Activated CD8-positive, alpha-beta T cell treated with anti-CD3 and anti-CD28 coated beads, Interleukin-2, amount 10 ng/mL, durations not matched to agents 7 days and 5 days (primary cell): ENCODE results near the gene OSCAR. TPM values are rescaled to one million over a fixed set of nuclear protein-coding genes. Genes with fewer than 3 reads are reported as not detected.

Experiments used
- ATAC-seq: fragments of 150-1000 bp; cut with Tn5 transposase; one replicate; pipeline ENCODE4 v1.10.0; 2021; ENCODE audit warnings: moderate library complexity
- CTCF ChIA-PET: fragments of 350-600 bp; sonication (Branson Sonifier 250); formaldehyde crosslinking; loops from one replicate; lab custom pipeline; 2021; ENCODE audit warnings: antibody characterized with exemption; lab: Charles Lee
- POLR2A ChIA-PET: fragments of 350-600 bp; sonication (Branson Sonifier 250); formaldehyde crosslinking; loops from one replicate; lab custom pipeline; 2021; ENCODE audit warnings: antibody characterized with exemption; lab: Charles Lee
- DNase-seq: peaks from one replicate; pipeline ENCODE4 v3.0.0-alpha.2; 2020
- H3K27ac Mint-ChIP-seq: one replicate; pipeline ENCODE4 v1.8.0; 2021; ENCODE audit warnings: mild to moderate bottlenecking, mixed read lengths
- H3K27me3 Mint-ChIP-seq: one replicate; pipeline ENCODE4 v1.8.0; 2021; ENCODE audit warnings: low read depth, mixed read lengths
- H3K36me3 Mint-ChIP-seq: one replicate; pipeline ENCODE4 v1.8.0; 2021; ENCODE audit warnings: low read depth, mixed read lengths
- H3K4me1 Mint-ChIP-seq: one replicate; pipeline ENCODE4 v1.8.0; 2021; ENCODE audit warnings: low read depth, mixed read lengths
- H3K4me3 Mint-ChIP-seq: one replicate; pipeline ENCODE4 v1.8.0; 2021; ENCODE audit warnings: mild to moderate bottlenecking, mixed read lengths
- H3K9me3 Mint-ChIP-seq: one replicate; pipeline ENCODE4 v1.8.0; 2022; ENCODE audit warnings: mixed read lengths; ENCODE audit not compliant: insufficient read depth
- total RNA-seq, 2 experiments: library from RNA; stranded (reverse); gene quantifications; one replicate each; pipeline ENCODE4 v1.2.3, GENCODE V29; 2021

Gene OSCAR
- total RNA-seq, 2 experiments from 2014 or later = 0.34 to 0.42 TPM

- H3K4me3 Mint-ChIP-seq = peak overlapping the region; percentile 84
These were observed 36.5 kb upstream of the OSCAR start for GRCh38 chr19:54136864-54137698.

GRCh38 chr19:54136086-54136863, 35.7 kb upstream of the OSCAR start:
- peak overlapping the region; percentile 92 for H3K27ac Mint-ChIP-seq
- POLR2A ChIA-PET = interaction anchor here (0.8 to 2.3 kb wide), 9 partner anchors 12 to 65 kb away, joined by 3 to 20 read pairs (median 4); partner anchors contain the start of genes LENG1, PRPF31 and TFPT
- no peaks in the 10 kb centered on the region for H3K27me3 Mint-ChIP-seq
- DNase-seq = no peak
- peaks cover 25% of the 10 kb centered on the region for H3K36me3 Mint-ChIP-seq
- no peak for ATAC-seq
- peak overlapping the region; percentile 84 for H3K4me3 Mint-ChIP-seq
- H3K9me3 Mint-ChIP-seq = no peaks in the 10 kb centered on the region
- CTCF ChIA-PET = interaction anchor here (1.0 to 2.2 kb wide), 11 partner anchors 14 to 253 kb away, joined by 3 to 7 read pairs (median 3); partner anchors contain the start of genes LENG1, PRPF31 and TFPT
- H3K4me1 Mint-ChIP-seq = peaks cover 45% of the 10 kb centered on the region

More at GRCh38 chr19:54136864-54137698, 36.5 kb upstream of the OSCAR start:
- ChIA-PET POLR2A (interaction anchor here (0.5 to 2.3 kb wide), 13 partner anchors 11 to 1517 kb away, joined by 3 to 20 read pairs (median 3); partner anchors contain the start of genes LENG1, MYADM, PRPF31 and TFPT), CTCF (interaction anchor here (1.0 to 2.2 kb wide), 13 partner anchors 14 to 1517 kb away, joined by 3 to 7 read pairs (median 3); partner anchors contain the start of genes LENG1, MBOAT7, PRPF31 and TFPT)
- DNase-seq (peak; percentile 100), ATAC-seq (peak; percentile 88)
- Mint-ChIP-seq H3K9me3 (no peaks in the 10 kb centered on the region), H3K36me3 (peaks cover 24% of the 10 kb centered on the region), H3K4me1 (peaks cover 45% of the 10 kb centered on the region), H3K27ac (peak overlapping the region; percentile 92), H3K27me3 (no peaks in the 10 kb centered on the region)

DNA sequence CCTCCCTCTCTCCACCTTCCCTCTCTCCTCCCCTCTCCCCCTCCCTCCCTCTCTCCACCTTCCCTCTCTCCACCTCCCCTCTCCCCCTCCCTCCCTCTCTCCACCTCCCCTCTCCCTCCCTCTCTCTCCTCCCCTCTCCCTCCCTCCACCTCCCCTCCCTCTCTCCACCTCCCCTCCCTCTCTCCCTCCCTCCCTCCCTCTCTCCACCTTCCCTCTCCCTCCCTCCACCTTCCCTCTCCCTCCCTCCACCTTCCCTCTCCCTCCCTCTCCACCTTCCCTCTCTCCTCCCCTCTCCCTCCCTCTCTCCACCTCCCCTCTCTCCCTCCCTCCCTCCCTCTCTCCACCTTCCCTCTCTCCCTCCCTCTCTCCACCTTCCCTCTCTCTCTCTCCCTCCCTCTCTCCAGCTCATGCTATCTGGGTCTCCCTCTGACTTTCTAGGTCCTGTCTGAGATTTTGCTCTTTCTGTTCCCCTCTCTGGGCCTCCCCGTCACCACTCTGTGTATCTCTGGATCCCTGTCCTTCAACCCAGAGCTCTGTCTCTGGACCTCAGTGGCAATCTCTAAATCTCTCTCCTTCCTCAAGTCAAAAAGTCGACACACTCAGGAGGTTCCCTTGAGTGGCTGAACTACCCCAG, 33.5 kb upstream of the OSCAR start:
- POLR2A ChIA-PET = no interaction called here
- CTCF ChIA-PET = no interaction called here
- H3K27ac Mint-ChIP-seq = peak overlapping the region; percentile 76

DNA sequence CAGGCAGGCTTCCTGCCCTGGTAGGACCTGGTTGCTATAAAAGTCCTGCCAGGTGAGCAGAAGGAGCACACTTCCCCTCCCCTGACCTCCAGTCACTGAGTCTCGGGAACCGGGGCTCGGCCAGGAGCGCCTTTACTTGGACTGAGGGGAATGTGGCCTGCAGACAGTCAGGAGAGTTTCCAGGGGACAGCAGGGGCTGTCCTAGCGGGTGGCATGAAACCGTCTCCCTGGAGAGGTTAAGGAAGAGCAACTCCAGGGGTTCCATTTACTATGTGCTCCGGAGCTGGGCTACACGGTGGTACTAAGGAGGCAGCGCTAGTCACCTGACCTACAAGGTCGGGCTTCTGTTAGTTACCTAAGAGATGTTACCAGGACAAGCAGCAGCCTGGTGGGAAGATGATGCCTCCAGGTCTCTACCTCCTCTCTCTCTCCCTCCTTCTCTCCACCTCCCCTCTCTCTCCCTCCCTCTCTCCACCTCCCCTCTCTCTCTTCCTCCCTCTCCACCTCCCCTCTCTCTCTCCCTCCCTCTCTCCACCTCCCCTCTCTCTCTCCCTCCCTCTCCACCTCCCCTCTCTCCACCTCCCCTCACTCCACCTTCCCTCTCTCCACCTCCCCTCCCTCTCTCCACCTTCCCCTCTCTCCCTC, 32.8 kb upstream of the OSCAR start:
- no peak for ATAC-seq
- peak; percentile 41 for DNase-seq
- Mint-ChIP-seq H3K4me3 (no peak overlapping the region), H3K9me3 (no peaks in the 10 kb centered on the region), H3K27ac (no peak overlapping the region), H3K4me1 (peaks cover 19% of the 10 kb centered on the region), H3K36me3 (peaks cover 14% of the 10 kb centered on the region), H3K27me3 (no peaks in the 10 kb centered on the region)
- POLR2A ChIA-PET = no interaction called here
- CTCF ChIA-PET = no interaction called here

More for the DNA sequence above, 33.5 kb upstream of the OSCAR start:
- peaks cover 25% of the 10 kb centered on the region for H3K4me1 Mint-ChIP-seq
- no peak overlapping the region for H3K4me3 Mint-ChIP-seq
- DNase-seq = no peak
- H3K36me3 Mint-ChIP-seq = peaks cover 16% of the 10 kb centered on the region
- H3K27me3 Mint-ChIP-seq = no peaks in the 10 kb centered on the region
- ATAC-seq = no peak
- no peaks in the 10 kb centered on the region for H3K9me3 Mint-ChIP-seq

GRCh38 chr19:54129617-54129996, 29.0 kb upstream of the OSCAR start:
- POLR2A ChIA-PET = interaction anchor here (1.3 kb wide), 1 partner anchor 14 kb away, joined by 4 read pairs; the partner anchor contains the start of genes PRPF31 and TFPT
- no peak overlapping the region for H3K4me3 Mint-ChIP-seq
- no peaks in the 10 kb centered on the region for H3K9me3 Mint-ChIP-seq
- peaks cover 5% of the 10 kb centered on the region for H3K4me1 Mint-ChIP-seq
- CTCF ChIA-PET = no interaction called here
- DNase-seq (no peak), ATAC-seq (no peak)
- peaks cover 30% of the 10 kb centered on the region for H3K36me3 Mint-ChIP-seq
- no peaks in the 10 kb centered on the region for H3K27me3 Mint-ChIP-seq
- no peak overlapping the region for H3K27ac Mint-ChIP-seq

DNA sequence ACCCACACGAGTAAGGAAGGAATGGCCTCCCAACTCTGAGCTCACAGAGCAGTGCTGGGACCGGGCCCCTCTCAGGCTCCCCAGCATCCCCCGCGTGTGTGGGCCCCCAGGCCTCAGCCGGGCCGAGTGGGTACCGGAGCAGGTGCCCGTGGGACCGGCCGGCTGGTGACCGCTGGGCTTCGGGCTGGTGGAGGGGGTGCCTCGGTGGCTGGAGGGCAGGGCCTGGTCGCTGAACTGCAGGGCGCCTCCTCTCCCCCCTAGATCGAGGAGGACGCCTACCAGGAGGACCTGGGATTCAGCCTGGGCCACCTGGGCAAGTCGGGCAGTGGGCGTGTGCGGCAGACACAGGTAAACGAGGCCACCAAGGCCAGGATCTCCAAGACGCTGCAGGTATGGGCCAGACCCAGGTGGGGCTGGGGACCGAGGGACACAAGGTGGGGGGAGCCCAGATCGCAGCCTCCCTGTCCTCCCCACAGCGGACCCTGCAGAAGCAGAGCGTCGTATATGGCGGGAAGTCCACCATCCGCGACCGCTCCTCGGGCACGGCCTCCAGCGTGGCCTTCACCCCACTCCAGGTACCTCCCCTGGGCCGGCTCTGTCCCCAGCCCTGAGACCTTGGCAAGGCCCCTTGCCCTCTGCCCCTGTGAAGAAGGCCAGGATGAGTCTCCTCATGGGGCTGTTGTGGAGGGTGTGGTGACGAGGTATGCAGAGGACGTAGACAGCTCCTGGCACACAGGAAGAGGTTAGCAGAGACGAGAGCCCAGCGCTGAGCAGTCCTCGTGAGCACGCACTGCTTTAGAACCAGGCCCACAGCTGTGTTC, 28.4 kb upstream of the OSCAR start:
- ATAC-seq = no peak
- no peak overlapping the region for H3K27ac Mint-ChIP-seq
- no peaks in the 10 kb centered on the region for H3K9me3 Mint-ChIP-seq
- CTCF ChIA-PET = no interaction called here
- DNase-seq = no peak
- H3K4me3 Mint-ChIP-seq = no peak overlapping the region
- H3K36me3 Mint-ChIP-seq = peaks cover 28% of the 10 kb centered on the region
- no peaks in the 10 kb centered on the region for H3K27me3 Mint-ChIP-seq
- no peaks in the 10 kb centered on the region for H3K4me1 Mint-ChIP-seq
- POLR2A ChIA-PET = interaction anchor here (1.3 kb wide), 1 partner anchor 14 kb away, joined by 4 read pairs; the partner anchor contains the start of genes PRPF31 and TFPT

- CTCF ChIA-PET = no interaction called here
- H3K4me3 Mint-ChIP-seq = no peak overlapping the region
- H3K36me3 Mint-ChIP-seq = peaks cover 33% of the 10 kb centered on the region
These were observed 27.8 kb upstream of the OSCAR start for GRCh38 chr19:54128441-54128725.

GRCh38 chr19:54127688-54128440, 27.3 kb upstream of the OSCAR start:
- ATAC-seq (no peak), DNase-seq (no peak)
- no peaks in the 10 kb centered on the region for H3K9me3 Mint-ChIP-seq
- H3K4me3 Mint-ChIP-seq = no peak overlapping the region
- H3K4me1 Mint-ChIP-seq = no peaks in the 10 kb centered on the region
- no peaks in the 10 kb centered on the region for H3K27me3 Mint-ChIP-seq
- ChIA-PET CTCF (no interaction called here), POLR2A (no interaction called here)
- no peak overlapping the region for H3K27ac Mint-ChIP-seq
- peaks cover 35% of the 10 kb centered on the region for H3K36me3 Mint-ChIP-seq

More at GRCh38 chr19:54128441-54128725, 27.8 kb upstream of the OSCAR start:
- no peaks in the 10 kb centered on the region for H3K4me1 Mint-ChIP-seq
- H3K27me3 Mint-ChIP-seq = no peaks in the 10 kb centered on the region
- POLR2A ChIA-PET = no interaction called here
- no peak overlapping the region for H3K27ac Mint-ChIP-seq
- no peaks in the 10 kb centered on the region for H3K9me3 Mint-ChIP-seq
- ATAC-seq = no peak
- DNase-seq = no peak

DNA sequence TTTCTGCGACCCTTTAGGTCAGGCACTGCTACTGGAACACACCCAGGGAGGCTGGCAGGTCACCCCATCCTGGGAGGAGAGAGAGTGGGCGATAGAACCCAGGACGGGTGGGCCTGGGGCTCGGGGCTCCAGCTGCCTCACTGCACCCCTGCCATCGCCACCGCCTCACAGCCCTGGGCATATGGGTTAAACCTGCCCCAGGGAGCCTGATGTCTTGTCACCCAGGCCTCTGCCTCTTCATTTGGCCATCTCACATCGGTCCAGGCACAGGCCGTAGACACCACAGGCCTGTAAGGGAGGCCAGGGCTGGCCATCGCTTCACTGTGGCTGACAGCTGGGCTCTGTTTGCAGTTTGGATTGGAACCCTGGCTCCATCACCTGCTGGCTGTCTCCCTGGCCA, 25.1 kb upstream of the OSCAR start:
- CTCF ChIA-PET = no interaction called here
- H3K4me3 Mint-ChIP-seq = no peak overlapping the region
- POLR2A ChIA-PET = no interaction called here
- DNase-seq (no peak), ATAC-seq (no peak)
- no peaks in the 10 kb centered on the region for H3K4me1 Mint-ChIP-seq
- H3K36me3 Mint-ChIP-seq = peaks cover 38% of the 10 kb centered on the region
- H3K9me3 Mint-ChIP-seq = no peaks in the 10 kb centered on the region
- H3K27me3 Mint-ChIP-seq = no peaks in the 10 kb centered on the region
- no peak overlapping the region for H3K27ac Mint-ChIP-seq

DNA sequence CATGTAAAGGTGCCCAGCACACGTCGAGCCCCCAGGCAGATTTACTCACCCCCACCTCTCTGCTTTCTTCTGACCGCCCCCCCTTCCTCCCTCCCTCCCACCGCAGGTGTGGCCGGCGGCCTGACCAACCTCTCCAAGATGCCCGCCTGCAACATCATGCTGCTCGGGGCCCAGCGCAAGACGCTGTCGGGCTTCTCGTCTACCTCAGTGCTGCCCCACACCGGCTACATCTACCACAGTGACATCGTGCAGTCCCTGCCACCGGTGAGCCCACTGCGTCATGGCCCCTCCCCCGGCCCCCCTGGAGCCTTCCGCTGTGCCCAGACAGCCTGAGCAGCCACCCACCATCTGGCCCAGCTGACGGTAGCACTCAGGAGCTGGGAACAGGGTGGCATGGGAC, 23.8 kb upstream of the OSCAR start:
- Mint-ChIP-seq H3K27me3 (no peaks in the 10 kb centered on the region), H3K4me3 (no peak overlapping the region), H3K27ac (no peak overlapping the region), H3K36me3 (peaks cover 41% of the 10 kb centered on the region), H3K4me1 (no peaks in the 10 kb centered on the region), H3K9me3 (no peaks in the 10 kb centered on the region)
- no peak for DNase-seq
- CTCF ChIA-PET = no interaction called here
- no peak for ATAC-seq
- POLR2A ChIA-PET = interaction anchor here (2.4 kb wide), 1 partner anchor 9 kb away, joined by 15 read pairs; the partner anchor contains the start of genes PRPF31 and TFPT
